Stimulated activated naive CD8-positive, alpha-beta T cell treated with anti-CD3 and anti-CD28 coated beads, Interleukin-15, Interleukin-2, amounts not matched to agents 100 ng/mL and 50 ng/mL, for 24 hours (primary cell): ENCODE data around the gene RETREG1.
A peak's percentile ranks its signal among the peaks of the same experiment; 100 is the strongest.

ENCODE experiments used
- H3K27ac Mint-ChIP-seq: one replicate; pipeline ENCODE4 v1.8.0; 2021; ENCODE audit warnings: mild to moderate bottlenecking, mixed read lengths
- H3K27me3 Mint-ChIP-seq: one replicate; pipeline ENCODE4 v1.8.0; 2021; ENCODE audit warnings: mixed read lengths
- H3K36me3 Mint-ChIP-seq: one replicate; pipeline ENCODE4 v1.8.0; 2021; ENCODE audit warnings: low read depth, mixed read lengths
- H3K4me1 Mint-ChIP-seq: one replicate; pipeline ENCODE4 v1.8.0; 2021; ENCODE audit warnings: low read depth, mixed read lengths
- H3K4me3 Mint-ChIP-seq: one replicate; pipeline ENCODE4 v1.8.0; 2021; ENCODE audit warnings: mild to moderate bottlenecking, mixed read lengths
- H3K9me3 Mint-ChIP-seq: one replicate; pipeline ENCODE4 v1.8.0; 2021; ENCODE audit warnings: mixed read lengths

Gene RETREG1

GRCh38 chr5:16600397-16600796 is 16.4 kb downstream of the RETREG1 start:
- H3K36me3 Mint-ChIP-seq: peaks cover 41% of the 10 kb centered on the region
- no peaks in the 10 kb centered on the region for H3K9me3 Mint-ChIP-seq
- H3K27me3 Mint-ChIP-seq: no peaks in the 10 kb centered on the region
- no peak overlapping the region for H3K4me3 Mint-ChIP-seq
- H3K4me1 Mint-ChIP-seq: peaks cover 64% of the 10 kb centered on the region
- peak overlapping the region; percentile 32 for H3K27ac Mint-ChIP-seq

- no peak overlapping the region for H3K4me3 Mint-ChIP-seq
- no peak overlapping the region for H3K27ac Mint-ChIP-seq
- H3K27me3 Mint-ChIP-seq: no peaks in the 10 kb centered on the region
- no peaks in the 10 kb centered on the region for H3K9me3 Mint-ChIP-seq
- H3K4me1 Mint-ChIP-seq: peaks cover 69% of the 10 kb centered on the region
- H3K36me3 Mint-ChIP-seq: peaks cover 50% of the 10 kb centered on the region
Observed at GRCh38 chr5:16597946-16598694, 18.7 kb downstream of the RETREG1 start.

- Mint-ChIP-seq H3K9me3 (no peaks in the 10 kb centered on the region), H3K4me3 (no peak overlapping the region), H3K36me3 (peaks cover 43% of the 10 kb centered on the region), H3K4me1 (peaks cover 73% of the 10 kb centered on the region), H3K27ac (no peak overlapping the region), H3K27me3 (no peaks in the 10 kb centered on the region)
Observed at GRCh38 chr5:16596581-16596940, 20.2 kb downstream of the RETREG1 start.

GRCh38 chr5:16595881-16596580 is 20.8 kb downstream of the RETREG1 start:
- Mint-ChIP-seq H3K4me1 (peaks cover 77% of the 10 kb centered on the region), H3K4me3 (no peak overlapping the region), H3K27ac (no peak overlapping the region), H3K27me3 (no peaks in the 10 kb centered on the region), H3K36me3 (peaks cover 44% of the 10 kb centered on the region), H3K9me3 (no peaks in the 10 kb centered on the region)

DNA sequence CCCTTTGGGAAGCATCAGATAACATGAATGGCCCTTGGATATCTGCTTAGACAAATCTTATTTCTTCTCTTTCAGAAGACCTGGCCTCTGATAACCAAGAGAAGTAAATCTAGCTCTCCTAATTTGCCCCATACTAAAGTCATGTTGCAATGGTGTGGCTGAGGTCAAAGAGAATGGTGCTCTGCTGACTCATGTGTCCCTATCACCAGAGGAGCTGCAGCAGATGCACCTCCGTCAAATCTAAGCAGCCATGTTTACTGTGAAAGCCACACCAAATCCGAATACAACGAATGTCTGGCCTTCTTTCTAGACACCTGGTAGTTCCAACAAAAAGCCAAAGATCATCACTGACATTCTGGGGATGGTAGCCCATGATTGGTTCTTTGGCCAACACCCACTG is 23.2 kb downstream of the RETREG1 start:
- Mint-ChIP-seq H3K27me3 (no peaks in the 10 kb centered on the region), H3K36me3 (peaks cover 42% of the 10 kb centered on the region), H3K9me3 (no peaks in the 10 kb centered on the region), H3K4me1 (peaks cover 63% of the 10 kb centered on the region), H3K4me3 (no peak overlapping the region), H3K27ac (no peak overlapping the region)

DNA sequence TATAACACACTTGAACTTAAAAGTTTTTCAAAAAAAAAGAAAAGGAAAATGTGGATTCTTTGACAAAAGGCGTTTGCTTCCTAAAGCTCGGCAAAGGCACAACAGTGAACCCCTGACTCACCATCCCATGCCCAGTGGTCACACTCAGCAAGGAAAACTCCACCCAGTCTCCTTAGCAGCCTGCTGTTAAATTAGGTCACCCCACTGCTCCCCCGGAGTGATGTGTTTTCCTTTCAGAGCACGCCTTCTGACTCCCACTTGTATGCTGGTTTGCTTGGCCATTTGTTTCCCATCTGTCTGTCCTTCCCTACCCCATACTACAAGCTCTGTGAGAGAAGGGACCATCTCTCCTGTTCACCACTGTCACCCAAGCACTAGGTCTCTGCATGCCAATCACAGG is 23.8 kb downstream of the RETREG1 start:
- Mint-ChIP-seq H3K27ac (no peak overlapping the region), H3K27me3 (no peaks in the 10 kb centered on the region), H3K4me3 (no peak overlapping the region), H3K9me3 (no peaks in the 10 kb centered on the region), H3K4me1 (peaks cover 57% of the 10 kb centered on the region), H3K36me3 (peaks cover 41% of the 10 kb centered on the region)

DNA sequence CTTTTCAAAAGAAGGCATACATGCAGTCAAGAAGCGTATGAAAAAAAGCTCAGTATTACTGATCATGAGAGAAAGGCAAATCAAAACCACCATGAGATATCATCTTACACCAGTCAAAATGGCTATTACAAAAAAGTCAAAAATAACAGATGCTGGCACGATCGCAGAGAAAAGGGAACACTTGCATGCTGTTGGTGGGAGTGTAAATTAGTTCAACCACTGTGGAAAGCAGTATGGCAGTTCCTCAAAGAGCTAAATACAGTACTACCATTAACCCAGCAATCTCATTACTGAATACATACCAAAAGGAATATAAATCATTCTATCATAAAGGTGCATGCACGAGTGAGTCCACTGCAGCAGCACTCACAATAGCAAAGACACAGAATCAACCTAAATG is 24.5 kb downstream of the RETREG1 start:
- Mint-ChIP-seq H3K4me1 (peaks cover 50% of the 10 kb centered on the region), H3K9me3 (no peaks in the 10 kb centered on the region), H3K27ac (no peak overlapping the region), H3K36me3 (peaks cover 36% of the 10 kb centered on the region), H3K4me3 (no peak overlapping the region), H3K27me3 (no peaks in the 10 kb centered on the region)

DNA sequence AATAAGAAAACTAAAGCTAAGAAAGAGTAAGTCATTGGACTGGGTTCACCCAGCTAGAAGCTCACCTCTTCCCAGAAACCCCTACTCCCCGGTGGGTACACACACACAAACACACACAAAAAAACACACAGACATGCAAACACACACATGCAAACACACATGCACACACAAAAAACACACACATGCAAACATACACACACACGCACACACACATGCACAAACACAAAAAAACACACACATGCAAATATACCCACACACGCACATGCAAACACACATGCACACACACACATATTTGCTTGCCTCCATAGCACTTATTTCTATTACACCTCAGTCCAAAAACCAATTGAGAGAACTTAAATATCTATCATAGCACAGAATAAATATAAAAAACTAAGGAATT is 26.1 kb downstream of the RETREG1 start:
- no peak overlapping the region for H3K27ac Mint-ChIP-seq
- H3K36me3 Mint-ChIP-seq: peaks cover 41% of the 10 kb centered on the region
- H3K27me3 Mint-ChIP-seq: no peaks in the 10 kb centered on the region
- no peaks in the 10 kb centered on the region for H3K9me3 Mint-ChIP-seq
- H3K4me3 Mint-ChIP-seq: no peak overlapping the region
- H3K4me1 Mint-ChIP-seq: peaks cover 55% of the 10 kb centered on the region

- H3K4me1 Mint-ChIP-seq: peaks cover 48% of the 10 kb centered on the region
- H3K4me3 Mint-ChIP-seq: no peak overlapping the region
- no peaks in the 10 kb centered on the region for H3K27me3 Mint-ChIP-seq
- H3K27ac Mint-ChIP-seq: no peak overlapping the region
- no peaks in the 10 kb centered on the region for H3K9me3 Mint-ChIP-seq
- peaks cover 30% of the 10 kb centered on the region for H3K36me3 Mint-ChIP-seq
Observed at GRCh38 chr5:16589658-16590057, 27.1 kb downstream of the RETREG1 start.

DNA sequence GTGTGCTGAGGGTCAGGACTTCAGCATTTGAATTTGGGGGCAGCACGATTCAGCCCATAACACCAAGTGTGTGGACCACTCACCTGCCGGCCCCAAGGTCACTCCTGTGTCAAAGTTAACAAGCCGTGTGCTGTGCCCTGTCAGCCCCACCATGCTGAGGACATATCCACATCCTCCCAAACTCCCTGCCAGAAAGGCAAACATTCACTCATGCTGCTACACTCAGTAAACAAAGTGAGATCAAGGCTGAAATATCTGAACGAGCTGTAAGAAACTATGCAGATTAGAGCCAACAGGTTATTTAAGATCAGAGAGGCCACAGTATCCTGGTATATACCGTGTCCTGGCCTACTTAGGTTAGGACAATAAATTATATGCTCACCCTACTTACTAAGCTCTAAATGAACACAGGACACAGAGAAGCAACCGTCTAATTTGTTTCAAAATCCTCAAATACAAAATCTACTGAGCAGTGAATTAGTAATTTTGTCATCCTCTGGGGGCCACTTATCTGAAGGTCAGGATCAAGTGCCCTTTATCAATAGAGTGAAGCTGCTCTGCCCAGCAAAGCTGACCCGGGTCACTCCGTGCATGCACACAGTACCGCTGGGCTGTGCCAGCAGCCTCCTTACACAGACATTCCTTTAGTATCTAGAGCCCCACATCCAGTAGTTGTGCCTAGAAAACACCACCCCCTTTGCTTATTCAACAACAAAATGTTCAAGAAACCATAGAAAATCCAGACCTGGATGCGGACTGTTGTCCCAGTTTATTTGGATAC is 28.2 kb downstream of the RETREG1 start:
- Mint-ChIP-seq H3K27me3 (no peaks in the 10 kb centered on the region), H3K9me3 (no peaks in the 10 kb centered on the region), H3K27ac (no peak overlapping the region), H3K4me1 (peaks cover 43% of the 10 kb centered on the region), H3K4me3 (no peak overlapping the region), H3K36me3 (peaks cover 27% of the 10 kb centered on the region)

- H3K27me3 Mint-ChIP-seq: no peaks in the 10 kb centered on the region
- no peaks in the 10 kb centered on the region for H3K9me3 Mint-ChIP-seq
- peaks cover 31% of the 10 kb centered on the region for H3K4me1 Mint-ChIP-seq
- peaks cover 24% of the 10 kb centered on the region for H3K36me3 Mint-ChIP-seq
- no peak overlapping the region for H3K27ac Mint-ChIP-seq
- no peak overlapping the region for H3K4me3 Mint-ChIP-seq
Observed at GRCh38 chr5:16586556-16586955, 30.2 kb downstream of the RETREG1 start.

GRCh38 chr5:16585041-16585667 is 31.6 kb downstream of the RETREG1 start:
- peaks cover 26% of the 10 kb centered on the region for H3K4me1 Mint-ChIP-seq
- peaks cover 18% of the 10 kb centered on the region for H3K36me3 Mint-ChIP-seq
- H3K9me3 Mint-ChIP-seq: no peaks in the 10 kb centered on the region
- no peaks in the 10 kb centered on the region for H3K27me3 Mint-ChIP-seq
- H3K4me3 Mint-ChIP-seq: no peak overlapping the region
- H3K27ac Mint-ChIP-seq: no peak overlapping the region

DNA sequence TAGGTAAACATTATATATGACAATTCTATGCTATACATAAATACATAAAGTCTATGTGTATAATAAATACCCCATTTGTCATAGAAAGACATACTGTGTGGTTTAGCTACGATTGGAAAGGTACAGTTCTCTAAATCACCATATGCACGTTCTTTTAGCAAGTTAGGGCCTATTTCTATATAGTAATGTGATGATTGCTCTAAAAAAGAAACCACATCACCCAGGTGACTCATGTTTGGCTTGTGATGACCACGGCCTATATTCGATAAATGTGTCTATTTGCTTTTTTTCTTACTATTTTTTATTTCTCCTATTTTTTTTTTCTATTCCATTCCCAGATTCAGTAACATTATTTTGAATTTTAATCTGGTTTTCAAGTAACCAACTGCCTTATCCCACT is 34.7 kb downstream of the RETREG1 start:
- no peak overlapping the region for H3K27ac Mint-ChIP-seq
- H3K4me1 Mint-ChIP-seq: peaks cover 37% of the 10 kb centered on the region
- H3K9me3 Mint-ChIP-seq: peaks cover 8% of the 10 kb centered on the region
- peaks cover 15% of the 10 kb centered on the region for H3K36me3 Mint-ChIP-seq
- H3K4me3 Mint-ChIP-seq: no peak overlapping the region
- H3K27me3 Mint-ChIP-seq: no peaks in the 10 kb centered on the region

DNA sequence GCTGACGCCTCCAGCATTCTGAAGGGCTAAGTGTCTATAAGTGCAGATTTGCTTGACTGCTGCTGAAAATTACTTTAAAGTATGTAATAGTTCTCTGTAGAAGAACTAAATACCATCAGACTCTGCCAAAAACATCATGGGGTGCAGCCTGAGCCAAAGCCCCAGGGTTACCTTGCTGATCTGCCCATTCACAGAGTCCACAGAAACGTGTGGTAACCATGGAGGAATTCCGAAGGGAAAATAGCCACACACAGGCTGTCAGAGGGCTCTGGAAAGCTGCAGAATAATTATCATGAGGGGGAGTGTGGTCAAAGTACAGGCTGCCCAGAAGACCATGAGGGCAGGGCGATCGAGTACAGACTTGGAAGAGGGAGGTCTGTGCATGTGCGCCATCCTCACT is 36.4 kb downstream of the RETREG1 start:
- Mint-ChIP-seq H3K4me1 (peaks cover 25% of the 10 kb centered on the region), H3K9me3 (peaks cover 8% of the 10 kb centered on the region), H3K27me3 (no peaks in the 10 kb centered on the region), H3K4me3 (no peak overlapping the region), H3K36me3 (peaks cover 9% of the 10 kb centered on the region), H3K27ac (no peak overlapping the region)
